ENCODE results near the gene CAV2.
"Not testable (repeated sequence)": the region's sequence is repeated elsewhere in the genome, so short reads cannot be mapped to it uniquely, and the experiment has no call there.

CAV2 gene

GRCh38 chr7:116499168-116500077 is at the start of gene CAV2:
TSS of gene CAV2 (plus strand) at chr7:116499738. CDS start at chr7:116499782, 44 bp downstream.
- DNase-seq = peak; percentile 49

GRCh38 chr7:116449950-116450349 is 49.6 kb upstream of the CAV2 start:
- DNase-seq = no peak

GRCh38 chr7:116451957-116452729 is 47.4 kb upstream of the CAV2 start:
- no peak for DNase-seq

GRCh38 chr7:116454377-116454776 is 45.2 kb upstream of the CAV2 start:
- no peak for DNase-seq

- DNase-seq = no peak
Measured at GRCh38 chr7:116455009-116455408, 44.5 kb upstream of the CAV2 start.

GRCh38 chr7:116455499-116455898 is 44.0 kb upstream of the CAV2 start:
- no peak for DNase-seq

- no peak for DNase-seq
Measured at GRCh38 chr7:116461500-116461899, 38.0 kb upstream of the CAV2 start.

GRCh38 chr7:116463956-116464355 is 35.6 kb upstream of the CAV2 start:
- no peak for DNase-seq

GRCh38 chr7:116464375-116464774 is 35.2 kb upstream of the CAV2 start:
- no peak for DNase-seq

GRCh38 chr7:116465125-116465524 is 34.4 kb upstream of the CAV2 start:
- no peak for DNase-seq

GRCh38 chr7:116468534-116468933 is 31.0 kb upstream of the CAV2 start:
- DNase-seq = no peak

- DNase-seq = no peak
Measured at GRCh38 chr7:116477625-116478024, 21.9 kb upstream of the CAV2 start.

- DNase-seq = no peak
Measured at GRCh38 chr7:116478834-116479233, 20.7 kb upstream of the CAV2 start.

- DNase-seq = no peak
Measured at GRCh38 chr7:116483271-116483942, 16.1 kb upstream of the CAV2 start.

- DNase-seq = not testable (repeated sequence)
Measured at GRCh38 chr7:116484389-116484788, 15.1 kb upstream of the CAV2 start.

GRCh38 chr7:116487907-116488521 is 11.5 kb upstream of the CAV2 start:
- DNase-seq = no peak

- DNase-seq = no peak
Measured at GRCh38 chr7:116490351-116490750, 9.2 kb upstream of the CAV2 start.

- no peak for DNase-seq
Measured at GRCh38 chr7:116491887-116492653, 7.5 kb upstream of the CAV2 start.

GRCh38 chr7:116492654-116493109 is 6.9 kb upstream of the CAV2 start:
- no peak for DNase-seq

- DNase-seq = no peak
Measured at GRCh38 chr7:116493449-116493848, 6.1 kb upstream of the CAV2 start.

GRCh38 chr7:116494472-116494871 is 5.1 kb upstream of the CAV2 start:
- no peak for DNase-seq

GRCh38 chr7:116495736-116496135 is 3.8 kb upstream of the CAV2 start:
- DNase-seq = no peak
